K562 (cell line): ENCODE results near the gene POLDIP3. TPM values are rescaled to one million over a fixed set of nuclear protein-coding genes. Genes with fewer than 3 reads are reported as not detected.
A peak's percentile ranks its signal among the peaks of the same experiment; 100 is the strongest.

Experiments
- ATAC-seq: fragments of 200-7000 bp; cut with Tn5 transposase; 3 replicates; pipeline ENCODE4 v1.9.1; 2020; ENCODE audit warnings: moderate library complexity
- BruUV-seq: library from RNA; stranded (reverse); fragments of 400-500 nt; replicated peaks from 2 replicates; lab custom pipeline; 2021; lab: Mats Ljungman, UMichigan
- CTCF ChIA-PET: fragments of 300-600 bp; formaldehyde crosslinking; extraction: SDS; loops from one replicate; lab custom pipeline; 2021; ENCODE audit warnings: low intra/inter-chr PET ratio; lab: Yijun Ruan, JAX
- POLR2A ChIA-PET: fragments of 300-600, 350-650 bp; sonication (Branson Sonifier 250); formaldehyde crosslinking; extraction: SDS; loops from one replicate; lab custom pipeline; 2021; ENCODE audit warnings: antibody characterized with exemption, inconsistent platforms; lab: Yijun Ruan, JAX
- DNase-seq, 4 experiments: peaks; one replicate each; pipeline versions ENCODE4 v3.0.0 to v3.0.0-alpha.2; 2011 to 2018; ENCODE audit warnings: low spot score in 3 of 4, mixed read lengths in 3 of 4; ENCODE audit errors: extremely low read depth in 1 of 4
- FAIRE-seq: peaks from 2 replicates; lab custom pipeline; 2011; peaks lifted over from hg19 to GRCh38; lab: Jason Lieb, UNC
- H2AFZ ChIP-seq: 2 replicates; pipeline ENCODE4 v1.6.0; 2011; ENCODE audit warnings: low read depth, low read length, control low read depth, inconsistent platforms
- H3K27ac ChIP-seq: fragments of 200-600 bp; 3 replicates; pipeline ENCODE4 v1.8.0; 2011; ENCODE audit warnings: low read depth, mild to moderate bottlenecking, control low read depth, inconsistent platforms, low read length, moderate library complexity, mixed read lengths; ENCODE audit errors: extremely low read depth
- H3K27me3 ChIP-seq, 2 experiments: fragments of 300-600 bp in 1 of 2; 2 replicates in 1 of 2; 3 replicates in 1 of 2; pipeline versions ENCODE4 v1.6.0 to v1.8.0; 2011; ENCODE audit warnings: inconsistent platforms in 2 of 2, low read length in 2 of 2, mild to moderate bottlenecking in 1 of 2, mixed read lengths in 1 of 2, moderate library complexity in 1 of 2; ENCODE audit not compliant: control insufficient read depth in 2 of 2, insufficient read depth in 2 of 2
- H3K36me3 ChIP-seq: fragments of 300-600 bp; 3 replicates; pipeline ENCODE4 v1.8.0; 2011; ENCODE audit warnings: mild to moderate bottlenecking, low read length, inconsistent platforms; ENCODE audit not compliant: control insufficient read depth, insufficient read depth
- H3K4me1 ChIP-seq, 2 experiments: fragments of 200-600 bp in 1 of 2; replicated peaks in 1 of 2; 2 replicates in 1 of 2; 3 replicates in 1 of 2; pipeline versions ENCODE4 v1.5.1 to v1.8.0; 2011; ENCODE audit warnings: inconsistent platforms in 2 of 2, low read length in 2 of 2, mild to moderate bottlenecking in 1 of 2, mixed read lengths in 1 of 2, moderate library complexity in 1 of 2; ENCODE audit not compliant: control insufficient read depth in 2 of 2, insufficient read depth in 2 of 2
- H3K4me2 ChIP-seq: 2 replicates; pipeline ENCODE4 v1.6.1; 2011; ENCODE audit warnings: low read length, control low read depth, inconsistent platforms, mixed read lengths; ENCODE audit not compliant: insufficient read depth
- H3K4me3 ChIP-seq: fragments of 200-600 bp; sonication (generic), shearing (Covaris generic); 2 replicates; pipeline ENCODE4 v1.5.1; 2016; ENCODE audit warnings: control low read depth, inconsistent platforms
- H3K79me2 ChIP-seq: fragments of 200-600 bp; 3 replicates; pipeline ENCODE4 v1.8.0; 2011; ENCODE audit warnings: low read length, inconsistent platforms; ENCODE audit not compliant: control insufficient read depth, insufficient read depth
- H3K9ac ChIP-seq, 2 experiments: 2 replicates each; pipeline versions ENCODE4 v1.6.0 to v1.6.1; 2011; ENCODE audit warnings: low read depth in 2 of 2, low read length in 2 of 2, control low read depth in 1 of 2, inconsistent platforms in 1 of 2, mild to moderate bottlenecking in 1 of 2, mixed read lengths in 1 of 2; ENCODE audit not compliant: insufficient read depth in 1 of 2
- H3K9me1 ChIP-seq: one replicate; pipeline ENCODE4 v1.6.0; 2011; ENCODE audit warnings: inconsistent platforms, mild to moderate bottlenecking, low read length, moderate library complexity; ENCODE audit not compliant: control insufficient read depth, insufficient read depth
- H3K9me3 ChIP-seq: replicated peaks from 2 replicates; pipeline ENCODE4 v1.5.1; 2011; ENCODE audit warnings: low read depth, low read length, inconsistent platforms; ENCODE audit not compliant: control insufficient read depth, insufficient read depth
- H4K20me1 ChIP-seq: replicated peaks from 2 replicates; pipeline ENCODE4 v1.6.1; 2011; ENCODE audit warnings: low read length, inconsistent platforms, mixed read lengths; ENCODE audit not compliant: control insufficient read depth, insufficient read depth
- RAD21 ChIP-seq, 2 experiments: fragments of 250-450 bp in 1 of 2; fragments of 450-650 bp in 1 of 2; sonication (Bioruptor Pico) in 1 of 2; formaldehyde crosslinking in 1 of 2; IDR thresholded peaks in 1 of 2; conservative IDR thresholded peaks in 1 of 2; 2 replicates each; pipeline versions ENCODE4 v1.4.0 to v1.8.0; 2020 to 2022; ENCODE audit warnings: mild to moderate bottlenecking in 2 of 2, moderate library complexity in 1 of 2
- ZNF263 ChIP-seq: sonication (generic); formaldehyde crosslinking; IDR thresholded peaks from 2 replicates; pipeline ENCODE4 v1.8.0; 2022; ENCODE audit warnings: mild to moderate bottlenecking, missing genetic modification reagents, borderline replicate concordance
- WGBS: fragments of 100-300 bp; shearing (Covaris generic); methylation state at CpG from one replicate; pipeline ENCODE4 v1.1.6; 2016; ENCODE audit warnings: low coverage, mixed read lengths; ENCODE audit not compliant: insufficient coverage; ENCODE audit errors: missing lambda C conversion rate; 5-methylcytosine and 5-hydroxymethylcytosine counted together
- in situ Hi-C: fragments of 300-500 bp; cut with MboI; formaldehyde crosslinking; loops from 4 replicates; pipeline ENCODE4 v1.15.0; 2018; ENCODE audit warnings: inconsistent platforms, mixed read lengths
- intact Hi-C: fragments of 100-400 bp; cut with micrococcal nuclease; formaldehyde crosslinking; loops from 2 replicates; pipeline ENCODE4 v1.14.2; 2022
- polyA plus RNA-seq, 8 experiments: library from polyadenylated mRNA; depleted of rRNA in 4 of 8; stranded (reverse) in 5 of 8; unstranded in 3 of 8; fragments of >200 nt; fragmentation: Nextera tagmentation in 2 of 8; fragmentation: Illumina TruSeq in 1 of 8; extraction: Ambion mirVana in 2 of 8; extraction: Trizol in 1 of 8; gene quantifications; 2 replicates each; pipeline versions ENCODE4 v1.2.1 to v1.2.3, GENCODE V29; 2011 to 2014; ENCODE audit warnings: inconsistent platforms in 1 of 8, missing spikeins in 1 of 8
- total RNA-seq, 7 experiments: library from RNA; depleted of rRNA in 6 of 7; stranded (reverse); fragments of >200 nt in 6 of 7; fragmentation: Illumina TruSeq in 2 of 7; extraction: Trizol in 2 of 7; gene quantifications; 2 replicates each; pipeline versions ENCODE4 v1.2.1 to v1.2.3, GENCODE V29; 2011 to 2021; ENCODE audit warnings: low replicate concordance in 1 of 7
- TF ChIP-seq, protein P1 (sequence below): fragments of 250-450 bp; sonication (Bioruptor Pico); IDR thresholded peaks from 2 replicates; pipeline ENCODE4 v1.5.0; 2022; ENCODE audit warnings: mild to moderate bottlenecking

The POLDIP3 gene
- total and polyA plus RNA-seq, 9 of the 15 experiments (the other 6 are each of a cell fraction or from before 2014, with no cell fraction given), result 14.3 to 53.0 (median 26.3) TPM

DNA sequence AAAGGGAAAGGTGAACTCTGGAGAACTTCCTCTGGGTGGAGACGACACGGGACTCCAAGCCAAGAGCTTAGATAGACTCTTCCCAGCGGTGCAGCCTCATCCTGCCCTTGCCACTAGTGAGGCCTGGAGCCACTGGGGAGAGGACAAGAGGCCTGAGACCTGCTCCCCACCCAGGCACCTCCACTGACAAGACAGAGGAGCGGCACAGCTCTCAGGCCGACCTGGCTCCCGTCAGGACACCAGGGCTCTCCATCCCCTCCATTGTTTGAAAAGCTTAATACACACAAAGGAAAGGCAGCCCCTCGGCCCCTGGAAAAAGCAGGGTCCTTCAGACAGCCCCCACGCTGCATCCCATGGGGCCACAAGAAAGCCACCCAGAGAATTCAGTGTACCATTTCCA, 29.6 kb downstream of the POLDIP3 start:
- ATAC-seq, result no peak
- BruUV-seq, result no TSS peak
- Histone ChIP-seq H3K4me1 (peaks cover 0 to 7% of the 10 kb centered on the region in 2 experiments; a peak in 2 of 5 replicates), H3K9me1 (no peaks in the 10 kb centered on the region), H3K27me3 (no peaks in the 10 kb centered on the region), H2AFZ (no peak overlapping the region), H3K9me3 (no peaks in the 10 kb centered on the region), H3K4me3 (no peak overlapping the region), H3K4me2 (no peak overlapping the region), H3K27ac (no peak overlapping the region), H3K79me2 (peaks cover 19% of the 10 kb centered on the region), H3K36me3 (peaks cover 67% of the 10 kb centered on the region; the same call in 2 of the 3 replicates), H4K20me1 (no peaks in the 10 kb centered on the region), H3K9ac (no peak overlapping the region)
- POLR2A ChIA-PET, result interaction anchor here (0.7 to 2.8 kb wide), 8 partner anchors 11 to 74 kb away, joined by 3 to 17 read pairs (median 4); partner anchors contain the start of gene POLDIP3
- no peak for TF ChIP-seq RAD21 (CRISPR knock-in tag; conservative IDR thresholded peaks at IDR 0.05 in 1 of 2, IDR thresholded peaks at IDR 0.05 in 1 of 2)
- WGBS, result 82% methylated on average over 5 of the region's 8 CpGs
- intact Hi-C loops (no loop called here), in situ Hi-C loops (no loop called here)
- no peak for DNase-seq
- CTCF ChIA-PET, result no interaction called here
- no peak for FAIRE-seq

DNA sequence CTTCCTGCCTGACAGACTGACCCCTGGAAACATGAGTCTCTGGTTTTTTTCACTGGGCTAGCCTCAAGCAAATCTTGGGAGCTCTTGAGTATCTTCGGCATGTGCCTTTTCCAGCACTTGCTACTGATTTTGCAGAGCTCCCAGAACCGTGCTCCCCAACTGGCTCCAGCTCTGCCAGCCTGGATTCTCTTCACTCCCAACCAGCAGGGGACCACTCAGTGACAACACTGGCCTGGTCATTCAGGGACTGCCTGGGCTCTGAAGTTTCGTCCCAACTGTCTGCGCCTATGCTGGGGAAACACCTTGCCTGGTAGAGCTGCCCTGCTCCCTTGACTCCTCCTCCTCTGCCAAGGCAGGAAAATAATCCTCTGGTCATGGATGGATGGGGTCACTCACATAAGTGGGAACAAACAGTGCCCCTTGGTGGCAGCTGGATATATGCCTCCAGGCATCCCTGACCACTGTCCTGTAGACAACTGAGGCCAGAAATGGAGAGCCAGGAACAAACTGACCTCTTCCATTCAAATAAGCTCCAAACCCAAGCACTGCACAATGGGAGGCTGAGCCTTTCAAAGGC, 30.2 kb downstream of the POLDIP3 start:
- ATAC-seq (no peak), DNase-seq (no peak), FAIRE-seq (no peak)
- Histone ChIP-seq H3K79me2 (peaks cover 24% of the 10 kb centered on the region), H3K27ac (no peak overlapping the region), H3K36me3 (peaks cover 67% of the 10 kb centered on the region; the same call in 2 of the 3 replicates), H3K9me3 (no peaks in the 10 kb centered on the region), H3K27me3 (no peaks in the 10 kb centered on the region), H3K4me1 (peaks cover 0 to 7% of the 10 kb centered on the region in 2 experiments; a peak in 2 of 5 replicates), H4K20me1 (no peaks in the 10 kb centered on the region), H3K4me2 (no peak overlapping the region), H3K9me1 (no peaks in the 10 kb centered on the region), H2AFZ (no peak overlapping the region), H3K9ac (no peak overlapping the region), H3K4me3 (no peak overlapping the region)
- POLR2A ChIA-PET, result interaction anchor here (0.6 to 2.8 kb wide), 6 partner anchors 11 to 31 kb away, joined by 3 to 17 read pairs (median 6); partner anchors contain the start of gene POLDIP3
- peak; percentile 56; the same call in 1 of the 2 replicates for TF ChIP-seq ZNF263 (CRISPR knock-in tag)
- TF ChIP-seq, protein P1, sequence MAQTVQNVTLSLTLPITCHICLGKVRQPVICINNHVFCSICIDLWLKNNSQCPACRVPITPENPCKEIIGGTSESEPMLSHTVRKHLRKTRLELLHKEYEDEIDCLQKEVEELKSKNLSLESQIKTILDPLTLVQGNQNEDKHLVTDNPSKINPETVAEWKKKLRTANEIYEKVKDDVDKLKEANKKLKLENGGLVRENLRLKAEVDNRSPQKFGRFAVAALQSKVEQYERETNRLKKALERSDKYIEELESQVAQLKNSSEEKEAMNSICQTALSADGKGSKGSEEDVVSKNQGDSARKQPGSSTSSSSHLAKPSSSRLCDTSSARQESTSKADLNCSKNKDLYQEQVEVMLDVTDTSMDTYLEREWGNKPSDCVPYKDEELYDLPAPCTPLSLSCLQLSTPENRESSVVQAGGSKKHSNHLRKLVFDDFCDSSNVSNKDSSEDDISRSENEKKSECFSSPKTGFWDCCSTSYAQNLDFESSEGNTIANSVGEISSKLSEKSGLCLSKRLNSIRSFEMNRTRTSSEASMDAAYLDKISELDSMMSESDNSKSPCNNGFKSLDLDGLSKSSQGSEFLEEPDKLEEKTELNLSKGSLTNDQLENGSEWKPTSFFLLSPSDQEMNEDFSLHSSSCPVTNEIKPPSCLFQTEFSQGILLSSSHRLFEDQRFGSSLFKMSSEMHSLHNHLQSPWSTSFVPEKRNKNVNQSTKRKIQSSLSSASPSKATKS (CRISPR knock-in tag), result no peak
- no TSS peak for BruUV-seq
- in situ Hi-C loops (no loop called here), intact Hi-C loops (no loop called here)
- WGBS, result 100% methylated on average over 2 of the region's 4 CpGs
- CTCF ChIA-PET, result no interaction called here
